OCI-LY3 (cell line): ENCODE measurements around the gene DUSP11.

ENCODE experiments used
- H2AFZ ChIP-seq: fragments of 200-600, 300-600 bp; shearing (Covaris generic); 2 replicates; pipeline ENCODE4 v1.6.0; 2014; ENCODE audit warnings: antibody characterized with exemption, low read depth, low read length
- H3K27ac ChIP-seq: fragments of 200-600, 300-600 bp; sonication (generic); 2 replicates; pipeline ENCODE4 v1.5.1; 2014; ENCODE audit warnings: mild to moderate bottlenecking, low read length, moderate library complexity, mixed read lengths
- H3K27me3 ChIP-seq: fragments of 200-600, 300-600 bp; sonication (generic); 2 replicates; pipeline ENCODE4 v1.6.1; 2014; ENCODE audit warnings: low read depth, low read length, mixed read lengths
- H3K36me3 ChIP-seq: fragments of 200-600, 300-600 bp; sonication (generic); replicated peaks from 2 replicates; pipeline ENCODE3; 2014; ENCODE audit warnings: low read depth, low read length, mixed read lengths
- H3K4me1 ChIP-seq: fragments of 300-600, 200-600 bp; sonication (generic); 2 replicates; pipeline ENCODE4 v1.6.1; 2014; ENCODE audit warnings: low read length, mixed read lengths
- H3K4me2 ChIP-seq: fragments of 200-600, 300-600 bp; sonication (generic); 2 replicates; pipeline ENCODE4 v1.6.1; 2014; ENCODE audit warnings: low read length, mixed read lengths
- H3K4me3 ChIP-seq: fragments of 300-600, 200-600 bp; sonication (generic); 2 replicates; pipeline ENCODE4 v1.5.1; 2014; ENCODE audit warnings: antibody characterized with exemption, mild to moderate bottlenecking, low read length, moderate library complexity
- H3K79me2 ChIP-seq: fragments of 300-600, 200-600 bp; shearing (Covaris generic); 2 replicates; pipeline ENCODE4 v1.6.1; 2014; ENCODE audit warnings: mild to moderate bottlenecking, low read length, mixed read lengths
- H3K9ac ChIP-seq: fragments of 300-600, 200-600 bp; shearing (Covaris generic); 2 replicates; pipeline ENCODE4 v1.6.0; 2014; ENCODE audit warnings: mild to moderate bottlenecking, low read length, moderate library complexity
- H3K9me3 ChIP-seq: fragments of 200-600, 300-600 bp; shearing (Covaris generic); 2 replicates; pipeline ENCODE4 v1.6.1; 2014; ENCODE audit warnings: low read length, mixed read lengths; ENCODE audit not compliant: insufficient read depth
- H4K20me1 ChIP-seq: fragments of 200-600, 300-600 bp; sonication (generic); 2 replicates; pipeline ENCODE4 v1.6.1; 2016; ENCODE audit warnings: low read length, mixed read lengths; ENCODE audit not compliant: insufficient read depth
- EZH2phosphoT487 ChIP-seq: fragments of 200-600 bp; shearing (Covaris generic); IDR thresholded peaks from 2 replicates; pipeline ENCODE4 v1.6.1; 2018; ENCODE audit warnings: antibody characterized with exemption, mixed run types, low read depth
- TF ChIP-seq, protein P1 (sequence below): fragments of 200-600, 300-600 bp; sonication (generic); IDR thresholded peaks from 2 replicates; pipeline ENCODE4 v1.5.1; 2014; ENCODE audit warnings: antibody characterized with exemption, low read length, low read depth

Gene DUSP11

DNA sequence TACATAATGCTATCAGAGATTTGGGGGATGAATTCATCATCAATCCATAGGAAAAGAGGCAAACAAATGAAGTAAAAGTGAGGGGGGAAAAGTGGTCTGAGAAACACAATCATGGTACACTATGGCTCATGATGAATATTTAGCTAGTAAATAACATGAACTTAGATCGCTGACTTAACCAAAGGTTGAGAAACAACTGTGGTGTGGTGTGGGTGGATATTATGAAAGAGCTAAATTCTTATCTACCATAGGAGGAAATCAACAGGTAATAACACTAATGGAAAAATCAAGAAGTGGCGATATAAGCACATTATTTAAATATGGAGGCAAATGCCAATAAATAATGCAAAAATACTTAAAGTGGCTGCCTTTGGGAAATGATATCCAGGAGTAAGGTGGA is 30.6 kb downstream of the DUSP11 start:
- H3K9ac ChIP-seq, result no peak overlapping the region
- H3K9me3 ChIP-seq, result no peaks in the 10 kb centered on the region
- H3K27ac ChIP-seq, result no peak overlapping the region
- H2AFZ ChIP-seq, result no peak overlapping the region
- H3K79me2 ChIP-seq, result no peaks in the 10 kb centered on the region
- no peak overlapping the region for H3K4me2 ChIP-seq
- H3K4me1 ChIP-seq, result no peaks in the 10 kb centered on the region
- no peaks in the 10 kb centered on the region for H4K20me1 ChIP-seq
- no peak overlapping the region for H3K4me3 ChIP-seq
- H3K36me3 ChIP-seq, result peaks cover 34% of the 10 kb centered on the region
- no peak for TF ChIP-seq EZH2phosphoT487
- TF ChIP-seq, protein P1, sequence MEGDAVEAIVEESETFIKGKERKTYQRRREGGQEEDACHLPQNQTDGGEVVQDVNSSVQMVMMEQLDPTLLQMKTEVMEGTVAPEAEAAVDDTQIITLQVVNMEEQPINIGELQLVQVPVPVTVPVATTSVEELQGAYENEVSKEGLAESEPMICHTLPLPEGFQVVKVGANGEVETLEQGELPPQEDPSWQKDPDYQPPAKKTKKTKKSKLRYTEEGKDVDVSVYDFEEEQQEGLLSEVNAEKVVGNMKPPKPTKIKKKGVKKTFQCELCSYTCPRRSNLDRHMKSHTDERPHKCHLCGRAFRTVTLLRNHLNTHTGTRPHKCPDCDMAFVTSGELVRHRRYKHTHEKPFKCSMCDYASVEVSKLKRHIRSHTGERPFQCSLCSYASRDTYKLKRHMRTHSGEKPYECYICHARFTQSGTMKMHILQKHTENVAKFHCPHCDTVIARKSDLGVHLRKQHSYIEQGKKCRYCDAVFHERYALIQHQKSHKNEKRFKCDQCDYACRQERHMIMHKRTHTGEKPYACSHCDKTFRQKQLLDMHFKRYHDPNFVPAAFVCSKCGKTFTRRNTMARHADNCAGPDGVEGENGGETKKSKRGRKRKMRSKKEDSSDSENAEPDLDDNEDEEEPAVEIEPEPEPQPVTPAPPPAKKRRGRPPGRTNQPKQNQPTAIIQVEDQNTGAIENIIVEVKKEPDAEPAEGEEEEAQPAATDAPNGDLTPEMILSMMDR, result no peak
- H3K27me3 ChIP-seq, result no peaks in the 10 kb centered on the region

DNA sequence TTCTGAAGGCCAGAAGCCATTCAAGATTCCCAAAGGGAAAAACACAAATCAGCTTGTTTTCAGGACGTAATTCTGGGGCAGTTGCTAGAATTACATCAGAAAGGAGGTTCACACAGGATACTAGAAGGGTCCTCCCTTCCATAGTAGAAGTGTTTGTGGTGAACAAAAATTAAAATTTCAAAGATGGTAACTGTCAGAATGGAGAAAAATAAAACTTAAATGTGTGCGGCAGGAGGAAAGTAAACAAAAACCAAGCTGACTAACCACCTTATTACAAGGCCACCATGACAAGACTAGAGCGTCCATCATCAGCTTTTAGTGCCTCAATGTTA is 33.1 kb downstream of the DUSP11 start:
- H3K27me3 ChIP-seq, result no peaks in the 10 kb centered on the region
- no peak overlapping the region for H3K9ac ChIP-seq
- H3K4me3 ChIP-seq, result no peak overlapping the region
- H2AFZ ChIP-seq, result no peak overlapping the region
- H3K79me2 ChIP-seq, result no peaks in the 10 kb centered on the region
- peaks cover 42% of the 10 kb centered on the region for H3K36me3 ChIP-seq
- H3K4me2 ChIP-seq, result no peak overlapping the region
- H4K20me1 ChIP-seq, result no peaks in the 10 kb centered on the region
- no peaks in the 10 kb centered on the region for H3K9me3 ChIP-seq
- H3K27ac ChIP-seq, result no peak overlapping the region
- H3K4me1 ChIP-seq, result no peaks in the 10 kb centered on the region
- TF ChIP-seq, protein P1, result no peak
- TF ChIP-seq EZH2phosphoT487, result no peak

DNA sequence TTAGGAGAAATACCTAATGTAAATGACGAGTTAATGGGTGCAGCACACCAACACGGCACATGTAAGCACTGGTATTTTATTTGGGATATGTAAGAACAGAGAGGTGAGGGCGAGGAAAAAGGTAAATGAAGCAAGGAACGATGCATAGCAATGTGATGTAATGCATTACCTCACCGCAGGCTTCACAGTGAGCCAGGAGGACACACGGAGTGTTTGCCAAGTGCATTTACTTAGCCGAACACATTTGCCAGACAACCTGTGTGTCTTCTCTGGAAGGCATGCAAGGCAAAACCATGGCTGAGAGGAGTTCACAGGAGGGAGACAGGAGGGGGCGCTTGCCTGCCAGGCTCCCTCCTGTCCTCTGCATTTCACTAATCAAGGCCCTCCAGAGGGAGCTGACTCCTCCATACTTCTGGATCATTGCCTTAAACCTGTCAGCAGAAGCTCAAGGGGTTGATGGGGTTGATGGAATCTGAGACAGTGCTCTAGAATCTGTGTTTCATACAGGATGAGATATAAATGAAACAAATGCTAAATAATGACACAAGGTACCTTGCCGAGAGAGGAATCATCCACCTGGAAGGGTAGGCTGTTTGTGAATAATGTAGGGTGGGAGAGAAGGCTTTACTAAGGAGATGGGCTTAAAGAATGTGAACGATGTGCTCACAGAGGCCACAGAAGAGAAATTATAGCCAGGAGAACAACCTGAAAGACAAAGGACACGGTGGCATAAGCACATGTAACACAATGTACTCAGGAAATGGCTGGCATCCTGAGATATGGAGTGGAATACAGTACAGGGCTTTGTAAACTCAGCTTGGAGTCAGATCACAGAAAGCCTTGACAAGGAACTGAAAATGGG is 33.7 kb downstream of the DUSP11 start:
- H2AFZ ChIP-seq, result no peak overlapping the region
- H3K9me3 ChIP-seq, result no peaks in the 10 kb centered on the region
- no peaks in the 10 kb centered on the region for H3K79me2 ChIP-seq
- TF ChIP-seq, protein P1, result no peak
- TF ChIP-seq EZH2phosphoT487, result no peak
- no peaks in the 10 kb centered on the region for H4K20me1 ChIP-seq
- H3K36me3 ChIP-seq, result peaks cover 44% of the 10 kb centered on the region
- H3K27ac ChIP-seq, result no peak overlapping the region
- H3K9ac ChIP-seq, result no peak overlapping the region
- H3K4me3 ChIP-seq, result no peak overlapping the region
- H3K4me2 ChIP-seq, result no peak overlapping the region
- no peaks in the 10 kb centered on the region for H3K27me3 ChIP-seq
- H3K4me1 ChIP-seq, result no peaks in the 10 kb centered on the region

DNA sequence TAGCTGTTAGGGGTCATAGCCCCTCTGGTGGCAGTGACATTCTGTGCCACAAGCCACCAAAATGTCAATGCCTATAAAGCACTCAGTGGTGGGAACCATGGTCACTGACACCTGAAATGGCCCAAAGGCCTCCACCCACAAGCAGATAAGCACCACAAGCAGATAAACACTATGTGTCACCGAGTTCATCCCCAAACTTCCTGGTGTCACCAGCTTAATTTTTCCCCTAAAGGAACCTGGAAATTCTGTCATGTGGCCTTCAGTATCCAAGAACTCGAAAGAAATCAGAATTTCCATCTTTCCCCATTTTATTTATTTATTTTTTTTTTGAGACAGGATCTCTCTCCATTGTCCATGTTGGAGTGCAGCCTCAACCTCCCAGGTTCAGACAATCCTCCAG is 39.1 kb downstream of the DUSP11 start:
- H3K9ac ChIP-seq, result no peak overlapping the region
- no peak overlapping the region for H3K27ac ChIP-seq
- H3K27me3 ChIP-seq, result no peaks in the 10 kb centered on the region
- peaks cover 13% of the 10 kb centered on the region for H3K79me2 ChIP-seq
- no peak overlapping the region for H2AFZ ChIP-seq
- H3K9me3 ChIP-seq, result no peaks in the 10 kb centered on the region
- no peak overlapping the region for H3K4me3 ChIP-seq
- no peak overlapping the region for H3K4me2 ChIP-seq
- no peaks in the 10 kb centered on the region for H4K20me1 ChIP-seq
- TF ChIP-seq, protein P1, result no peak
- TF ChIP-seq EZH2phosphoT487, result no peak
- H3K4me1 ChIP-seq, result peaks cover 11% of the 10 kb centered on the region
- peaks cover 20% of the 10 kb centered on the region for H3K36me3 ChIP-seq
